MM.1S (cell line): ENCODE results near the gene TTLL9.

Experiments used
- EZH2 ChIP-seq: fragments of 300-600 bp; sonication (generic); optimal IDR thresholded peaks from 2 replicates; pipeline ENCODE3; 2017; ENCODE audit warnings: low read depth, mild to moderate bottlenecking, antibody characterized with exemption, low read length, mixed read lengths
- EZH2phosphoT487 ChIP-seq: fragments of 300-600 bp; sonication (generic); IDR thresholded peaks from 2 replicates; pipeline ENCODE4 v1.6.1; 2018; ENCODE audit warnings: antibody characterized with exemption, low read length
- TF ChIP-seq, protein P1 (sequence below): fragments of 300-600 bp; sonication (generic); IDR thresholded peaks from 2 replicates; pipeline ENCODE4 v1.5.1; 2016; ENCODE audit warnings: antibody characterized with exemption, low read length, mixed read lengths

DNA sequence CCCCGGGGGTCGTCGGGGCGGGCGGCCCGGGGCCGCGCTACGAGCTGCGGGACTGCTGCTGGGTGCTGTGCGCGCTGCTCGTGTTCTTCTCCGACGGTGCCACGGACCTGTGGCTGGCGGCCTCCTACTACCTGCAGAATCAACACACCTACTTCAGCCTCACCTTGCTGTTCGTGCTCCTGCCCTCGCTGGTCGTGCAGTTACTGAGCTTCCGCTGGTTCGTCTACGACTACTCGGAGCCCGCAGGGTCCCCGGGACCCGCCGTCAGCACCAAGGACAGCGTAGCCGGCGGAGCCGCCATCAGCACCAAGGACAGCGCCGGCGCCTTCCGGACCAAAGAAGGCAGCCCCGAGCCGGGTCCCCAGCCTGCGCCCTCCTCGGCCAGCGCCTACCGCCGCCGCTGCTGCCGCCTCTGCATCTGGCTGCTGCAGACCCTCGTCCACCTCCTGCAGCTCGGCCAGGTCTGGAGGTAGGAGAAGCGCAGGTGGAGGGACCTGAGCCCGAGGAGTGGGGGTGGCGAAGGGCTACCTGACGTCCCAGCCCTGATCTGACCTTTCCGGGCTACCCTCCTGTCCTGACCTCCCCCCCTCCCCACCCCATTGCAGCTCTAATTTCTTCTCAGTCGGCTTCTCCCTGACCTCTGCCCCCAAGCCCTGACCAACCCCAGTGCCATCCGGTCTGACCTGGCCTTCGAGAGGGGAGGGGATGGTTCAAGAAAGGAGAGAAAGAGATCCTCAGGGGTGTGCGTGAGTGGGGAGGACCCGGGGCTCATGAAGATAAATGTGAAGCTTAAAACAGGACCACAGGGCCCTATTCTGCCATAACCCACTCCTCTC is 98.1 kb downstream of the TTLL9 start:
- TF ChIP-seq, protein P1, sequence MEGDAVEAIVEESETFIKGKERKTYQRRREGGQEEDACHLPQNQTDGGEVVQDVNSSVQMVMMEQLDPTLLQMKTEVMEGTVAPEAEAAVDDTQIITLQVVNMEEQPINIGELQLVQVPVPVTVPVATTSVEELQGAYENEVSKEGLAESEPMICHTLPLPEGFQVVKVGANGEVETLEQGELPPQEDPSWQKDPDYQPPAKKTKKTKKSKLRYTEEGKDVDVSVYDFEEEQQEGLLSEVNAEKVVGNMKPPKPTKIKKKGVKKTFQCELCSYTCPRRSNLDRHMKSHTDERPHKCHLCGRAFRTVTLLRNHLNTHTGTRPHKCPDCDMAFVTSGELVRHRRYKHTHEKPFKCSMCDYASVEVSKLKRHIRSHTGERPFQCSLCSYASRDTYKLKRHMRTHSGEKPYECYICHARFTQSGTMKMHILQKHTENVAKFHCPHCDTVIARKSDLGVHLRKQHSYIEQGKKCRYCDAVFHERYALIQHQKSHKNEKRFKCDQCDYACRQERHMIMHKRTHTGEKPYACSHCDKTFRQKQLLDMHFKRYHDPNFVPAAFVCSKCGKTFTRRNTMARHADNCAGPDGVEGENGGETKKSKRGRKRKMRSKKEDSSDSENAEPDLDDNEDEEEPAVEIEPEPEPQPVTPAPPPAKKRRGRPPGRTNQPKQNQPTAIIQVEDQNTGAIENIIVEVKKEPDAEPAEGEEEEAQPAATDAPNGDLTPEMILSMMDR = no peak
- TF ChIP-seq EZH2 = no peak
- no peak for TF ChIP-seq EZH2phosphoT487
